ENCODE measurements around the gene SIGLECL1. TPM values are rescaled to one million over a fixed set of nuclear protein-coding genes. Genes with fewer than 3 reads are reported as not detected.

Gene SIGLECL1
- total RNA-seq, 1 experiment from 2014 or later = not detected

DNA sequence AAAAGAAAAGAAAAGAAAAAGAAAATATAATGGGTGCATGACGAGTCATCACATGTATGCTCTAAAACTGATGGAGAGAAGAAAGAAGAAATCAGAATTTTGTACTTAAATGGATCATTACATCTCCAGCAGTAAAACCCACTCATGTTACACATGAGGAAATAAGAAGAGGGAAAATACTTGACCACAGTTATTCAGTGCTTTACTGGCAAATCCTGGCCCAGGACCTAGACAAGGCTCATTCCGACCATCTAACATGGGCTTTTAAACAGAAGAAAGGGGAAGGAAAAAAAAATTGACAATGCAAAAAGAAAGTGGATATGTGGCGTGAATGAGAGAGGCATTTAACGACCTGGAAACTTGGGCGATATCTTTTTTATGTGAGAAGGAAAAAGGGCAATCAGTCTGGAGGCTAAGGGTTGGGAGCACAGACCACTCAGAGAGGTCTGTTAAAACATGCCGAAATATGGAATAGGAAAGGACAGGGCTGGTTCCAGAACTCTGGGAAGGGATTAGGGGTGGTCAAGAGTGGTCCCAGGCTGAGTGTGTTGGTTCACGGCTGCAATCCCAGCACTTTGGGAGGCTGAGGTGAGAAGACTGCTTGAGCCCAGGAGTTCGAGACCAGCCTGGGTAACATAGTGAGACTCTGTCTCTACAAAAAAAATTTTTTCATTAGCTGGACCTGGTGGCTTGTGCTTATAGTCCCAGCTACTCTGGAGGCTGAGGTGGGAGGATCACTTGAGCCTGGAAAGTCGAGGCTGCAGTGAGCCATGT is 1.6 kb downstream of the SIGLECL1 start:
- DNase-seq (ENCODE audit: low read depth) = no peak

DNA sequence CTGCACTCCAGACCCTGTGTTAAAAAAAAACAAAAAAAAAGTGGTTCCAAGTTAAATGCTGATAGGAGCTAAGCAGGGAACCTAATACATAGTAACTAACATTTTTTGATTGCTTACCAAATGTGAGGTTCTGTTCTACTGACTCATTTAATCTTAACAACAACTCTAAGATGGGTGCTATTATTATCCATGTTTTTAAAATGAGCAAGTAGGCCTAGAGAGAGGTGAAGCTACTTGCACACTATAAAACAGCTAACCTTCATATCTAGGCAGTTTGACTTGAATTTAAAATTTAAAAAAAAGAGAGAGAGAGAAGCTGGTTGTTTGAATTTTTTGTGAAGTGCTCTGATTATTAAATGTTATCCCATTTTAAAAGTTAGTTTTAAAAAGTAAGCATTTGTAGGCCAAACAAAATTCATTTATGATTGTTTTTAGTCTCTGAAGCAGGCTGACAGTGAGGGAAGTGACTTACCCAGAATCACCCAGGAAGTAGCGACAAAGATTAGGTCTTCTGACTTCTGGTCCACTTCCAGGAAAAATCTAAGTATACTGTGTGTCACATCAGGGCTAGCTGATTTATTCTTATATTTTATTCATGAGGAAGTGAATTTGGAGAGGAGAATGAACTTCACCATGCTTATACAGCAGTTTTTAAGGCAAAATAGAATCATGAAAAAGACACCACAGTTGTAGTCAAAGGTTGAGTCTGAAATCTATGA is 2.4 kb downstream of the SIGLECL1 start:
- DNase-seq (ENCODE audit: low read depth) = no peak

DNA sequence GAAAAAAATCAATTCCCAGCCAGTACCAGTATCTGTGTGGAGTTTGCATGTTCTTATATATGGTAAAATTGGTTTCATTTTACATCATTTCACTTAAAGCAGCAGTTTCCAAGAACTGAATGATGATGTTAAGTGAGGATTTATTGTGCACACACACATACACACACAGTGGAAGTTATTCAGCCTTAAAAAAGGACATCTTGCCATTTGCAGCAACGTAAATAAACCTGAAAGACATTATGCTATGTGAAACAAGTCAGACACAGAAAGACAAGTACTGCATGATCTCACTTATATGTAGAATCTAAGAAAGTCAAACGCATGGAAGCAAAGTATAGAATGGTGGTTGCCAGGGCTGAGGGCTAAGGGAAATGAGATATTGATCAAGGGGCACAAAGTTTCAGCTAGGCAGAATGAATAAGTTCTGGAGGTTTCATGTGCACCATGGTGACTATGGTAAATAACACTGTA is 5.3 kb downstream of the SIGLECL1 start:
- no peak for DNase-seq (ENCODE audit: low read depth)

DNA sequence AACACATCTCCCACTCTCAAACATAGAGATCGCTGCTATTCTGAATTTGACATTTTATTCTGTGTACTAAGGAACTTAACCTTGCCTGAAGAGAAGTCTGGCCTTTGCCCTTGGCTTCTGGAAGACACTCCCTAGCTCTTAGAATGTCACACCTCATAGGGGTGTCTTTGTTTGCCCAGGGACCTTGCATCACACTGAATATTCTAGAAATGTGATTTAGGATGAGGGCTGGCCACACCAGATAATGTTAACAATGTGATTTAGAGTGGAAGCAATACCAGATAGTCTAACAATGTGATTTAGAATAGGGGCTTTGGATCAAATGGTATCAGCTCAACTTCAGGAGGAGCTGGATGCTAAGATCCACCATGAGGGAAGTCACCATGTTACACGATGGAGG is 6.6 kb downstream of the SIGLECL1 start:
- DNase-seq (ENCODE audit: low read depth) = no peak

DNA sequence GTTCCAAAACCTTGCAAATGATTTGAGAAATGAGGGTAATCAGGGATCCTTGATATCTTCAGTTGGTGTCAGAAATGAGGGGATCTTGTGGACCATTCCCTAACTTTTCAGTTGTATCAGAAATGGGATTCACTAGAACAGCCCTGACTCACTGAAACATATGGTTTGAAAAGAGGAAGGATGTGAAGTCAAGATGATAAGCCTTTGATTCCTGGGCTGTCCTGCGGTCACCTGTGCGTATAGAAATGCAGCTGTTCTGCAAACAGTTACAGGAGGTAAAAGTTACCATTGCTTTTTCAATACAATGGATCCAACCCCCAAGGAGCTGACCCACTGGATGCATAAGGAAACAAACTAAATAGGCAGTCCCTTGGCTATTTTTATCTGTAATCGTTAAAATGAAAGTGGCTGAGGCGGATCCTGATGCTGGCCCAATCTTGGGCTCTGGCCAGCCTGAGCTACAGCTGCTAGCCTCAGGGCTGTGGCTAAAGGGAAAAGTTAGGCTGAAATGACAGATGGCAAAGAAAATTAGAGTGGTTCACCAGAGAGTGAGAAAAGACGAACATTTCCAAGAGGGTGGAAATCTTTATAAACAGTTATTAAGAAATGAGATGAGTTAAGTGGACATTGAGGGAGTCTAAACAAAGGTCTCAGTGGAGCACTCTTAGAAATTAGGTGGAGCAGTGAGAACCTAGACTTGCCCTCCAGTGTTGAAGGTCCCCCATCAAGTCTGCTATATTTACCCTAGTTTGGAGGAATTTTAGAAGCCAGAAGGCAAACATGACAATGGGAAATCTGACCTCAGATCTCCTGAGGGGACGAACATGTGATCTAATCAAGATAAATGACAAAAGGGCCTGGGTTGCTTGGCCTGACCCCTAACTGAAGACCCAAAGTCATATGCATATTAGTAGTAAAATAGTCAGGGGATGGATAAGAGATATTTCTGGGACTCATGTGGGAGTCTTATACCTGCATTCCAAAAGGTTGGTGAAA is 7.6 kb downstream of the SIGLECL1 start:
- DNase-seq (ENCODE audit: low read depth) = peak; percentile 41

DNA sequence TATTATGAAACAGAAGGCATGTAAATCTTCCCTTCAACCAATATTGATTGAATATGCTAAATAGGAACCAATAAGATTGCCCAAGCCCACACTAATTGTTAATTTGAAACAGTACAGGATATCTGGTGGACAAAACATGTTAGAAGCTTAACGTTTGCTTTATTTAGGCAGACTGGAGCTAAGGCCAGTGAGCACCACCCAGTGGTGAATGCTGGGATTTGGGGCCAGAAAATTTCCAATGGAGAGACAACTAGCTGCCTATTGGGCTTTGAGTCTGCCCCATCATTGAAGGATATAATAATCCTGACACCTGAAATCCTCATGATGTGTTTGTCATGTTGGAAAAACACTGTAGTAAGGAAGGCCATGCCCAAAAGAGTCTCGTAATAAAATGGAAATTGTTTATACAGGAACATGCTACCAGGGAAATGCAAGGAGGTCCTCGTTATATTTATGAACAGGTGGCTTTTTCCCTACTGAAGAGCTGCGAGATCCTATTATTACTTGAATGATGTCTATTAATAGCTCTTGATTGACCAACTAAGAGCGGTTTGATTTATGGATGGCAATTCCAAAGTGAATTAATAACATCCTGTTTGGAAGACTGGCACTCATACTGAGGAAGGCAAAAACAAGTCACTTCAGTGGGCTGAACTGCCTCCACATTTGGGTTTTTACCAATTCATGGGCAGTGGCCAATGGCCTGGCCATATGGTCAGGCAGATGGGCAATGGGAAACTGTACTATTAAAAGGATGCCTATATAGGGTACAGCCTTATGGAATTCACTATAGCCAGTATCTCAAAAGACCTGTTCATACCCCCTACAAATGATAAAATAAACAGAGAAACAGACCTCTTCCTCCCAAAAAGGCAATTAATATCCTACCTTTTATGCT is 8.7 kb downstream of the SIGLECL1 start:
- DNase-seq (ENCODE audit: low read depth) = peak; percentile 43

DNA sequence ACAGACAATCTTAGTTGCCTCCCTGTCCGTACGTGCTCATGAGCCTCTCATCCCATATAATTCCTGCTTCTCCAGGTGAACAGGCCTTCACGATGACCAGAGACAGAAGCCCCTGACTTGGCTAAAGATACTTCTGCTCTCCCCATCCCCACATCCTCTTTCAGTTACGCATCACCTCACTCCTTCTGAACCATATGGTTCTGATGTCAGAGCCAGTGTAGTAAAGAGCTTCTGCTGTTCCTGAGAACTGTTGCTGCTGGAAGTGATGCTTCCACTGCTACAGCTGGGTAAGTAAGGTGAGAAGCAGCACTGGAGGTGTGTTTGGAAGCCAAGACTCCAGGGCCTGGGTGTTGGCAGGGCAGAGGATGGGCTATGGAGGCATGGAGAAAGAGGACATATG is 12.9 kb downstream of the SIGLECL1 start:
- DNase-seq (ENCODE audit: low read depth) = no peak

DNA sequence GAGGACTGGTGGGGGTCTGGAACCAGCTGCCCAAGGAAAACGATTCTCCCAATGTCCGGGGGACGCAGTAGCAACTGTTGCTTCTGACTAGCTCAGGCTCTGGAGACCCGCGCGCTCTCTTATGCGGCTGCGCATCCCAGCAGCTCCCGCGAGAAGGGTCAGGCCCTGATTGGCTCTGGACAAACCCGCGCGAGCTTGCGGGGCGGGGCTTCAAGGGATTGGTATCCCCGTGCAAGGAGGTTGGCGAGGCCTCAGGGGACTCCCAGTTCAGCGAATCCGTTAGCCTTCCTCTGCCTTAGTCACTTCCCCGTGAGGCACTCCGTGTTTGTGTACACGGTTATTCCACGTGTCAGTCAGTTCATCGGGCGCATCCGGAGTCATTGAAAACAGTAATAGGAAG is 20.2 kb downstream of the SIGLECL1 start:
- peak; percentile 40 for DNase-seq (ENCODE audit: low read depth)

DNA sequence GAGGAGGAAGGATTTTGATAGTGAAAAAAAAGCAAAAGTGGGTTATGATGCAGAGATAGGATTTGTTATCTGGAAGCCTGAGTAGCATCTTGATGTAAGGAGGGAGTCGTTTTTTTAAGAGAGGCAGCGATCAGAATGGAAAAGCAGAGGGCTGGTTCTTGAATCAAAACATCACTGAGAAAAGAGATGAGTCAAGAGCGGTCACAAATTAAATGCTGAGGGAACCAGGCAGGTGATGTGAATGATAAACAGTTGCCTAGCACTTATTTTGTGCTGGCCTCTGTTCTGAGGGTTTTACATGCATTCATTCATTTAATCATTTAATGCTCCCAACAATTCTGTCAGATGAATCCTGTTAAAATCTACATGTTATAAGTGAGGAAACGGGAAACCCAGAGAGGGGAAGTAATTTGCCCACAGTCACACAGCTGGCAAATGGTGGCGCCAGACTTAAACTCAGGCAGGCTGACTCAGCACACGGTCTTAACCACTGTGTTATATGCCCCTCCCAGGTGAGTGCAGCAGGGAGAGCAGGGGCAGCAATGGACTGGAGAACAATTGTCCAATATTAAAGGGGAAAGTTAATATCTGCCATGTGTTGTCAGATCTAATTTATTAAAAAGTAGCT is 21.4 kb downstream of the SIGLECL1 start:
- DNase-seq (ENCODE audit: low read depth) = no peak

DNA sequence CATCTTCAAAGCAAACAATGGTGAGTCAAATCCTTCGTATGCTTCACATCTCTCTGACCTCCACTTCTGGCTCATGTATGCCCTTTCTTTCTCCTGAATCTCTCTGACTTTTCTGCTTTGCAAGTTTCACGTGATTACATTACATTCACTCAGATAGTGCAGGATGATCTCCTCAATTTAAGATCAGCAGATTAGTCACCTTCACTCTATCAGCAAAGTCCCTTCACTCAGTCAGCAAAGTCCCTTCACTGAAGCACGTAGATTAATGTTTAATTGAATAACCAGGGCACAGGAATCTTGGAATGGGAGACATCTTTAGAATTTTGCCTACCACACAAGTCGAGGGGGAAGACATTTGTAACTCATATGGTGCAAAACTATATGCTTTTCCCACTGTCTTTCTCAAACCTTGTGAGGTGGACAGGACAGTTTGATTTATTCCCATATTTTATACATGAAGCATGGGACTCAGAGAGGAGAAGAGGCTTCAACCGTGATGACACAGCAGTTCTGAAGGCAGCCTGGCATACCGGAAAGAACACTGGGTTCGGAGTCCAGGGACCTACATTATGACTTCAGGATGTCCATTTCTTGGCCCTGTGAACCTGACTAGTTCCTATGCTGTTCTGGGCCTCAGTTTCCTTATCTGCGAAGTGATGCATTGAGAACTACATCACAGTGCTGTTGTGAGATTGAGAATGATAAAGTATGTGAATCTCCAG is 23.3 kb downstream of the SIGLECL1 start:
- no peak for DNase-seq (ENCODE audit: low read depth)

DNA sequence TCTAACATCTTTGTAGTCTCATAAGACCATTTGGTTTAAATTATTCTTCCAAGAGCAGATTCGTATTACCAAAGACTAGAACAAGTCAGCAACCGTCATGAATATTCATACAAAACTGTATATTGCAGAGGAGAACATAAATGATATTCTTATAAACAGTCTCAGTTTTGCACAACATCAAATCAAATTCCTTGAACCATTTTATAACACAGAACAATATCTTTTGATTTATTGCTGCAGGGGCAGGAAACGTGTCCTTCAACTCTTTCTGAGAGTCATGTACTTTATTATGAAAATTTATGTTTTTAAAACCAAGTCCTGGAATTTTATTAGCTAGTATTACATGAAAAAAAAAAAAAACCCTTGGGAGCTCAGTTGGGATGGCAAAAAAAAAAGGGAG is 26.2 kb downstream of the SIGLECL1 start:
- DNase-seq (ENCODE audit: low read depth) = no peak

DNA sequence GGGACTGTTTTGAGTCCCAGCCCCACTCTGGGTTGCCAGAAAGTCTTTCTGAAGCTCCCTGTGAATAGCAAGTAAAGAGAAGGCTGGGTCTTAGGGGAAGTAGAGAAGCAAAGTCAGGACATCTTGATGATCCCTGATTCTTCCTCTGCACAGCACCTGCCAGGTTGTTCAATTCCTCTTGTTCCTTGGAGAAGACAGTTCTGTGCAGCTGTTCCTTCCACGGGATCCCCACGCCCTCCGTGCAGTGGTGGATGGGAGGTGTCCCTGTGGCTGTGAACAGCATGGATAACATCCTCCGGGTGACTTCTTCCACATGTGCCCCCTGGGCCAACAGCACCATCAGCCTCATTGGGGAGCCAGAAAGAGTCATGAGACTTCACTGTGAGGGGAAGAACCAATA is 31.5 kb downstream of the SIGLECL1 start:
- DNase-seq (ENCODE audit: low read depth) = no peak

DNA sequence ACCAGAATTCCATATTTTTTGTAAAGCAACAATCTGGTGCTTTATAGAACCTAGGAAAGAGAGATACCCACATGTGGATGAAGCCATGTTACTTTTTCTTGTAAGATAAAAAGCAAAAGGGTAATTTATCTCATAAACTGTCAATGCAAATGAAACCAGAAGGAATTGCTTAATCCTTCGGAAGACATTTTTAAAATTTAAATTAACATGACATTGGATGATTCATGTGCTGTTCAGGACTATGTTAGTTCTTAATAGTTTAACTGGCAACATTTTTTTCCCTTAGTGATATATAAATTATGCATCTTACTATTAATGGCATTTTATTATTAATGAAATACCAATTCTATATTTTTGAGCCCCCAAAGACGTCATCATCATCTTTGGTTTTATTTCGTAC is 34.8 kb downstream of the SIGLECL1 start:
- DNase-seq (ENCODE audit: low read depth) = no peak

DNA sequence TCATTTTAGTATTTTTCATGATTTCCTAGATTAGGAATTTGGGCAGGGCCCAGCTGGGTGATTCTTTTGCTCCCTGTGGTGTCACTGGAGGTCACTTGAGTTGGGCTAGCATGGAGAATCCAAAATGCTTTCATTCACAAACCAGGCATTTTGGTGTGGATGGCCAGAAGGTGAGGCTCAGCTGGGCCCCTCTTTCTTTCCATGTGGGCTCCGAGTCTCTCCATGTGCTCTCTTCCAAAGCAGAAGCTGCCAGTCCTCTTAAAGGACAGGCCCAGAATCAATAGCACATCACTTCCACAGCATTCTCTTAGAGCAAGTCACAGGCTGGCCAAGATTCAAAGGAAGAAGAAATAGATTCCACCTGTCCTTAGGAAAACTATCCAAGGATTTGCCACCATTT is 38.8 kb downstream of the SIGLECL1 start:
- DNase-seq (ENCODE audit: low read depth) = no peak

DNA sequence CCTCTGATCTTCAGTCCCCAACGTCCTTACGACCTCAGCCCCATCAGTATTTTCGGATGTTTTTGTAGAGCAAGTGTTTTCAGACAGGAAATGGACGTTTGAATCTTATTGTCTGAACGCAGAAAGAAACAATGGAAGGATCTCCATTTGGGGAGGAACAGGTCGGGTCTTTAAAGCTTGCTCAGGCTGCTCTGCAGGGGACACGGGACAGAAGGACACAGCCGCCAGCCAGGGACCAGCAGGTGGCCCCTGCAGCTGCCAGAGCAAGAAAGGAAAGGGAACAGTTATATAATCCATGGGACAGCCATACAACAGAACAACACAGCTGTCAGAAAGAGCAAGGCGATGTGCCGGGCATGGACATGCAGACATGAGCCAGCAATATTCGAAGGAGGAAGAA is 42.1 kb downstream of the SIGLECL1 start:
- DNase-seq (ENCODE audit: low read depth) = no peak

DNA sequence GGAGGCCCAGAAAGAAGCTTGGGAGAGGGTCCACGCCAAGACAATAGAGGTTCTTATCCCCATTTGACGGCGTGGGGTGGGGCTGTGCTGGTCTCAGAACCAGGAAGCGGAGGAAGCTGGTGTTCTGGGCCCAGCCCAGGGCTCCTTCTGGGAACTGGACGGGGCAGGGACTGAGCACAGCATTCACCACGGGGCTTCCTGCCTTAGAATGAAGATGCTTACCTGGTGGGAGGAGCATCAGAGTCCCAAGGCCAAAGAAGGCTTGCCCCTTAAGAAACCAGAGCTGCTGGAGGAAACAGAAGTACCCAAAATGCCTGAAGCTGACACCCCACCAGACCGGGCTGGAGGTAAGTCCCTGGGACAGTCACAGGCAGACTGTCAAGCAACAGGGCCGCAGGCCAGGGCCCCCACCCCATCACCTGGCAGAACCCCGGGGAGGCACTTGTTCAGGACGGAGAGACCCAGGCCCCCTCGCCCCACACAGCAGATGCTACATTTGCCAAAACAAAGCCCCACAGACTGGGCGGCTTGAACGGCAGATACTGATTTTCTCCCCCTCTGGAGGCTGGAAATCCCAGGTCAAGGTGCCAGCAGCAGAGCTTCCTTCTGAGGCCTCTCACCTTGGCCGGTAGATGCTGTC is 42.8 kb downstream of the SIGLECL1 start:
- no peak for DNase-seq (ENCODE audit: low read depth)

DNA sequence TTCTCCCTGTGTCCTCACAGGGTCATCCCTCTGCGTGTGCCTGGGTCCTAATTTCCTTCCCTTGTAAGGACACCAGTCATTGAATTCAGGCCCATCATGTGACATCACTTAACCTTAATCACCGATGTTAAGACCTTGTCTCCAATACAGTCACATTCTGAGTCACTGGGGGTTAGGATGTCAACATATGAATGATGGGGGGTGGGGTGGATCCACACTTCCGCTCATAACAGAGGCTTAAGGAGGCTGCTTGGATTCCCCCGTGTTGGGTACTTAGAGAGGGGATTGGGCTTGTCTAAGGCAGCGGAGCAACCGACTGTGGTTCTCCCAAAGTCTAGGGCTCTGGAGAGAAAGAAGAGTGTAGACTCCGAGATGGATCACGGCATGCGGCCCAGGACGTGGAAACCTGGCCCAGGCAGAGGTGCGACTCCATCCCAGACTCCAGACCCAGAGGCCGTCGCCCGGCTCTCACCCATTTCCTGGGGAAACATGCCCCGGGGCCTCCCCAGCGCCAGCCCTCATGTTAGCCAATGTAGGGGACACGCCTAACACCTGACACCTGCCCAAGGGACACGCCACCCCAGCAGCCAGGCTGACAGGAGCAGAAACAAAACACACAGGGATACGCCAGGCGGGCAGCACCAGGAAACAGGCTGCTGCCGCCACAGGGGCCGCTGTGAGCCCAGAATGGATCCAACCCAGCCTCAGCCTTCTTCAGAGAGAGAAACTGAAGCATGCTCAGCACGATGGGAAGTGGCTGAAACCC is 43.5 kb downstream of the SIGLECL1 start:
- DNase-seq (ENCODE audit: low read depth) = peak; percentile 26

DNA sequence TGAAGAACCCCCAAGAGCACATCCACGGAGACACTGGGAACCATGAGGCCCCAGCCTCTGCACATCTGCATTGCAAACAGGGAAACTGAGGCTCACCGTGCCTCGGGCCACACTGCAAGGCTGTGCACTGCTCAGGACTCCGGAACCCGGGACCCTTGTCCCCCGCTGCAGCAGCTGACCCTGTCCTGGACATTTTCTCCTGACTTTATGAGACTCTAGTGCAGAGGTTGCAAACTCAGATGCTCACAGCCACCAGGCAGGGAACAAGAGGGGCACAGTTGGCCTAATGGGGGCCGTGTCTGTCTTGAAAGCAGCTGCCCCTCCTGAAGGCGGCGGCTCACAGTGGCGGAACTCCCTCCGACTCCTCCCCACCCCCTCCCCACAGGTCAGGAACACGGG is 44.1 kb downstream of the SIGLECL1 start:
- DNase-seq (ENCODE audit: low read depth) = no peak
